HepG2 (cell line): Measurements from ENCODE around the gene C16orf89. TPM values are rescaled to one million over a fixed set of nuclear protein-coding genes. Genes with fewer than 3 reads are reported as not detected.
A peak's percentile ranks its signal among the peaks of the same experiment; 100 is the strongest.

Source experiments
- ATAD3A ChIP-seq: sonication (generic); formaldehyde crosslinking; IDR thresholded peaks from 2 replicates; pipeline ENCODE4 v1.4.0; 2020; ENCODE audit warnings: missing genetic modification reagents
- E2F5 ChIP-seq: sonication (generic); formaldehyde crosslinking; conservative IDR thresholded peaks from 2 replicates; pipeline ENCODE4 v1.4.0; 2020; ENCODE audit warnings: missing genetic modification reagents
- EEA1 ChIP-seq: sonication (generic); formaldehyde crosslinking; IDR thresholded peaks from 2 replicates; pipeline ENCODE4 v1.5.1; 2020; ENCODE audit warnings: mild to moderate bottlenecking, missing genetic modification reagents, borderline replicate concordance
- GATAD1 ChIP-seq: IDR thresholded peaks from 2 replicates; pipeline ENCODE4 v1.6.1; 2016; ENCODE audit warnings: missing genetic modification reagents, missing compliant biosample characterization
- HCFC1 ChIP-seq: fragments of 150-350 bp; IDR thresholded peaks from 2 replicates; pipeline ENCODE4 v1.6.1; 2014; ENCODE audit warnings: low read depth, low read length
- KDM4B ChIP-seq: sonication (generic); formaldehyde crosslinking; IDR thresholded peaks from 2 replicates; pipeline ENCODE4 v1.4.0; 2020; ENCODE audit warnings: missing genetic modification reagents
- NFAT5 ChIP-seq: sonication (generic); formaldehyde crosslinking; IDR thresholded peaks from 2 replicates; pipeline ENCODE4 v1.4.0; 2020; ENCODE audit warnings: missing genetic modification reagents
- PBX3 ChIP-seq: sonication (generic); formaldehyde crosslinking; IDR thresholded peaks from 2 replicates; pipeline ENCODE4 v1.8.1; 2023; ENCODE audit warnings: missing genetic modification reagents, inconsistent platforms, borderline replicate concordance
- REPIN1 ChIP-seq: sonication (generic); formaldehyde crosslinking; IDR thresholded peaks from 2 replicates; pipeline ENCODE4 v1.8.0; 2022; ENCODE audit warnings: missing genetic modification reagents, low read depth, mild to moderate bottlenecking, borderline replicate concordance
- RFX5 ChIP-seq: IDR thresholded peaks from 2 replicates; pipeline ENCODE4 v1.6.1; 2011; ENCODE audit warnings: low read depth, low read length, improper control_type of control experiment
- SRSF9 ChIP-seq: fragments of 200-400 bp; formaldehyde crosslinking; IDR thresholded peaks from 2 replicates; pipeline ENCODE4 v1.6.1; 2018; ENCODE audit warnings: borderline replicate concordance, mild to moderate bottlenecking, low read depth, low read length; ENCODE audit not compliant: insufficient read depth, poor library complexity, severe bottlenecking
- TFAP4 ChIP-seq: sonication (generic); IDR thresholded peaks from 2 replicates; pipeline ENCODE4 v1.6.1; 2016; ENCODE audit warnings: low read depth, borderline replicate concordance
- ZBTB49 ChIP-seq: sonication (generic); formaldehyde crosslinking; IDR thresholded peaks from 2 replicates; pipeline ENCODE4 v1.4.0; 2020; ENCODE audit warnings: missing genetic modification reagents, borderline replicate concordance
- ZNF451 ChIP-seq: sonication (generic); formaldehyde crosslinking; IDR thresholded peaks from 2 replicates; pipeline ENCODE4 v1.5.0; 2020; ENCODE audit warnings: mild to moderate bottlenecking, missing genetic modification reagents
- ZNF616 ChIP-seq: sonication (generic); formaldehyde crosslinking; IDR thresholded peaks from 2 replicates; pipeline ENCODE4 v1.5.0; 2020; ENCODE audit warnings: low read depth, mild to moderate bottlenecking, missing genetic modification reagents
- polyA plus RNA-seq, 8 experiments: library from polyadenylated mRNA; depleted of rRNA in 3 of 8; stranded (reverse) in 7 of 8; unstranded in 1 of 8; fragments of >200 nt; fragmentation: Illumina TruSeq in 4 of 8; extraction: Trizol in 4 of 8; gene quantifications; 2 replicates each; pipeline versions ENCODE4 v1.2.1 to v1.2.3, GENCODE V29; 2011 to 2016; ENCODE audit warnings: low read depth in 4 of 8, missing spikeins in 1 of 8, mixed read lengths in 1 of 8; ENCODE audit not compliant: insufficient read depth in 1 of 8
- total RNA-seq, 5 experiments: library from RNA; depleted of rRNA; stranded (reverse); fragments of >200 nt; fragmentation: Illumina TruSeq; extraction: Trizol; gene quantifications; 2 replicates each; pipeline ENCODE4 v1.2.3, GENCODE V29; 2016; ENCODE audit warnings: low read depth in 1 of 5

The C16orf89 gene
- total and polyA plus RNA-seq, 2 of the 13 experiments (the other 11 are each of a cell fraction or from before 2014, with no cell fraction given), result 1.9 to 3.4 TPM

GRCh38 chr16:5033256-5034166 lies 32.2 kb downstream of the C16orf89 start, which contains the start of gene NAGPA (continued):
- TF ChIP-seq KDM4B (CRISPR knock-in tag) (peak; percentile 86), TFAP4 (peak; percentile 48; the same call in 1 of the 2 replicates), PBX3 (peak; percentile 89), EEA1 (CRISPR knock-in tag) (no peak; the same call in 1 of the 2 replicates), RFX5 (0 out of 2 replicates have a peak, but pooled peaks have one; percentile 22), GATAD1 (peak; percentile 100), NFAT5 (peak; percentile 91), ZBTB49 (0 out of 2 replicates have a peak, but pooled peaks have one; percentile 55), ATAD3A (peak; percentile 85; the same call in 1 of the 2 replicates), E2F5 (CRISPR knock-in tag) (peak; percentile 81), ZNF616 (peak; percentile 73; the same call in 1 of the 2 replicates), ZNF451 (peak; percentile 75), SRSF9 (no peak), HCFC1 (peak; percentile 80), REPIN1 (CRISPR knock-in tag) (peak; percentile 75; the same call in 1 of the 2 replicates)
